GM18909 (cell line): ENCODE results near the gene KRT71.

Experiments
- ATAC-seq: cut with Tn5 transposase; IDR thresholded peaks from one replicate; pipeline ENCODE4 v1.9.1; 2021; ENCODE audit warnings: mild to moderate bottlenecking; ENCODE audit not compliant: unreplicated experiment, poor library complexity

The KRT71 gene

GRCh38 chr12:52577316-52577715, 24.4 kb upstream of the KRT71 start:
- no peak for ATAC-seq

- ATAC-seq: no peak
Measured at GRCh38 chr12:52575948-52576347, 23.0 kb upstream of the KRT71 start.

GRCh38 chr12:52575256-52575655, 22.3 kb upstream of the KRT71 start:
- no peak for ATAC-seq

GRCh38 chr12:52573743-52574142, 20.8 kb upstream of the KRT71 start, which contains the start of gene KRT74:
TSS of gene KRT74 (minus strand) at chr12:52573843. CDS start at chr12:52573777, 66 bp downstream.
- ATAC-seq: no peak

- ATAC-seq: no peak
Measured at GRCh38 chr12:52573306-52573705, 20.4 kb upstream of the KRT71 start.

- ATAC-seq: no peak
Measured at GRCh38 chr12:52570511-52570910, 17.6 kb upstream of the KRT71 start.

GRCh38 chr12:52568111-52568510, 15.2 kb upstream of the KRT71 start:
- no peak for ATAC-seq

GRCh38 chr12:52566847-52567291, 13.9 kb upstream of the KRT71 start:
- no peak for ATAC-seq

- no peak for ATAC-seq
Measured at GRCh38 chr12:52564582-52564981, 11.6 kb upstream of the KRT71 start.

GRCh38 chr12:52561880-52562449, 9.0 kb upstream of the KRT71 start:
- no peak for ATAC-seq

GRCh38 chr12:52559979-52560378, 7.0 kb upstream of the KRT71 start:
- no peak for ATAC-seq

GRCh38 chr12:52558781-52559445, 6.0 kb upstream of the KRT71 start:
- no peak for ATAC-seq

GRCh38 chr12:52557476-52557875, 4.5 kb upstream of the KRT71 start:
- ATAC-seq: no peak

- ATAC-seq: no peak
Measured at GRCh38 chr12:52555577-52555976, 2.6 kb upstream of the KRT71 start.

GRCh38 chr12:52552055-52552454, 890 bp downstream of the KRT71 start:
- ATAC-seq: no peak

GRCh38 chr12:52551216-52551865, 1.6 kb downstream of the KRT71 start:
- ATAC-seq: no peak

GRCh38 chr12:52546126-52546525, 6.8 kb downstream of the KRT71 start:
- no peak for ATAC-seq

- no peak for ATAC-seq
Measured at GRCh38 chr12:52543985-52544883, 8.7 kb downstream of the KRT71 start.

GRCh38 chr12:52542785-52543318, 10.1 kb downstream of the KRT71 start:
- ATAC-seq: no peak

- no peak for ATAC-seq
Measured at GRCh38 chr12:52542157-52542556, 10.8 kb downstream of the KRT71 start.
